Gastroesophageal sphincter (tissue), 3 donors: ENCODE results near the gene CDH11.

ENCODE experiments used
- CTCF ChIP-seq, 4 experiments: fragments of 200-600 bp in 2 of 4; fragments of 450-650 bp in 2 of 4; sonication (generic) in 1 of 4; IDR thresholded peaks; one replicate each; pipeline ENCODE4 v1.5.1; 2017 to 2019; ENCODE audit warnings: antibody characterized with exemption in 4 of 4, mild to moderate bottlenecking in 2 of 4, moderate library complexity in 2 of 4
- POLR2A ChIP-seq, 2 donors: fragments of 450-650 bp; IDR thresholded peaks; one replicate each; pipeline ENCODE4 v1.6.1; 2017; ENCODE audit warnings: antibody characterized with exemption in 2 of 2, mild to moderate bottlenecking in 2 of 2, moderate library complexity in 1 of 2
- POLR2AphosphoS5 ChIP-seq: sonication (generic); formaldehyde crosslinking; IDR thresholded peaks from one replicate; pipeline ENCODE4 v1.6.1; 2017; ENCODE audit warnings: antibody characterized with exemption

GRCh38 chr16:64900019-64900418 is 221.8 kb downstream of the CDH11 start:
- TF ChIP-seq CTCF (IDR thresholded peaks at IDR 0.05) = no peak
- no peak for TF ChIP-seq POLR2A (IDR thresholded peaks at IDR 0.05)
- no peak for TF ChIP-seq POLR2AphosphoS5
